K562 (cell line): ENCODE data around the gene PAN2. TPM values are rescaled to one million over a fixed set of nuclear protein-coding genes. Genes with fewer than 3 reads are reported as not detected.

Experiments used
- ADNP ChIP-seq: fragments of 200-800 bp; sonication (Bioruptor generic); IDR thresholded peaks from 2 replicates; pipeline ENCODE4 v1.6.1; 2016; ENCODE audit warnings: missing genetic modification characterization, missing compliant biosample characterization
- CREB1 ChIP-seq, 2 experiments: sonication (generic) in 1 of 2; formaldehyde crosslinking in 1 of 2; IDR thresholded peaks; 2 replicates each; pipeline versions ENCODE4 v1.6.1 to v1.8.0; 2012 to 2022; ENCODE audit warnings: inconsistent platforms in 1 of 2, mild to moderate bottlenecking in 1 of 2, missing genetic modification reagents in 1 of 2, moderate library complexity in 1 of 2
- HDAC2 ChIP-seq: fragments of 450-650 bp; IDR thresholded peaks from 2 replicates; pipeline ENCODE4 v1.6.1; 2016; ENCODE audit warnings: mild to moderate bottlenecking
- KAT8 ChIP-seq: fragments of 450-650 bp; IDR thresholded peaks from 2 replicates; pipeline ENCODE4 v1.6.1; 2016; ENCODE audit warnings: low read depth, mild to moderate bottlenecking
- MAFG ChIP-seq: fragments of 450-650 bp; conservative IDR thresholded peaks from 2 replicates; pipeline ENCODE4 v1.6.1; 2016; ENCODE audit warnings: missing genetic modification characterization, missing compliant biosample characterization
- MTF1 ChIP-seq: fragments of 250-450 bp; sonication (Bioruptor Pico); IDR thresholded peaks from 2 replicates; pipeline ENCODE4 v1.9.0; 2021; ENCODE audit warnings: moderate library complexity, mild to moderate bottlenecking, inconsistent platforms, borderline replicate concordance
- NFATC3 ChIP-seq: fragments of 450-650 bp; IDR thresholded peaks from 2 replicates; pipeline ENCODE4 v1.6.1; 2017; ENCODE audit warnings: mild to moderate bottlenecking
- RBM15 ChIP-seq: fragments of 200-400 bp; formaldehyde crosslinking; IDR thresholded peaks from 2 replicates; pipeline ENCODE4 v1.6.1; 2018; ENCODE audit warnings: mild to moderate bottlenecking, low read length, moderate library complexity; ENCODE audit not compliant: insufficient read depth
- SAFB2 ChIP-seq: fragments of 200-400 bp; formaldehyde crosslinking; IDR thresholded peaks from 2 replicates; pipeline ENCODE4 v1.6.1; 2018; ENCODE audit warnings: borderline replicate concordance, low read length, low read depth, moderate library complexity; ENCODE audit not compliant: severe bottlenecking
- SMC3 ChIP-seq: conservative IDR thresholded peaks from 2 replicates; pipeline ENCODE4 v1.6.1; 2011; ENCODE audit warnings: low read depth, low read length, improper control_type of control experiment; ENCODE audit not compliant: insufficient read depth
- TEAD1 ChIP-seq, 2 experiments: fragments of 450-650 bp in 1 of 2; sonication (generic) in 1 of 2; formaldehyde crosslinking; IDR thresholded peaks; 2 replicates each; pipeline versions ENCODE4 v1.4.0 to v1.8.0; 2020 to 2022; ENCODE audit warnings: mild to moderate bottlenecking in 2 of 2, missing genetic modification reagents in 1 of 2
- ZFPM2 ChIP-seq: fragments of 250-450 bp; sonication (Bioruptor Pico); IDR thresholded peaks from 2 replicates; pipeline ENCODE4 v1.5.1; 2022; ENCODE audit warnings: mild to moderate bottlenecking
- ZKSCAN1 ChIP-seq: fragments of 150-350 bp; IDR thresholded peaks from 2 replicates; pipeline ENCODE4 v1.6.1; 2016; ENCODE audit warnings: low read depth, low read length
- ZNF263 ChIP-seq: sonication (generic); formaldehyde crosslinking; IDR thresholded peaks from 2 replicates; pipeline ENCODE4 v1.8.0; 2022; ENCODE audit warnings: mild to moderate bottlenecking, missing genetic modification reagents, borderline replicate concordance
- polyA plus RNA-seq, 8 experiments: library from polyadenylated mRNA; depleted of rRNA in 4 of 8; stranded (reverse) in 5 of 8; unstranded in 3 of 8; fragments of >200 nt; fragmentation: Nextera tagmentation in 2 of 8; fragmentation: Illumina TruSeq in 1 of 8; extraction: Ambion mirVana in 2 of 8; extraction: Trizol in 1 of 8; gene quantifications; 2 replicates each; pipeline versions ENCODE4 v1.2.1 to v1.2.3, GENCODE V29; 2011 to 2014; ENCODE audit warnings: inconsistent platforms in 1 of 8, missing spikeins in 1 of 8
- total RNA-seq, 7 experiments: library from RNA; depleted of rRNA in 6 of 7; stranded (reverse); fragments of >200 nt in 6 of 7; fragmentation: Illumina TruSeq in 2 of 7; extraction: Trizol in 2 of 7; gene quantifications; 2 replicates each; pipeline versions ENCODE4 v1.2.1 to v1.2.3, GENCODE V29; 2011 to 2021; ENCODE audit warnings: low replicate concordance in 1 of 7
- TF ChIP-seq, protein P1 (sequence below): conservative IDR thresholded peaks from 2 replicates; pipeline ENCODE4 v1.6.1; 2011; ENCODE audit warnings: low read depth, mild to moderate bottlenecking, low read length; ENCODE audit not compliant: control insufficient read depth
- TF ChIP-seq, protein P2 (sequence below): fragments of 450-650 bp; IDR thresholded peaks from 2 replicates; pipeline ENCODE4 v1.6.1; 2017; ENCODE audit warnings: mild to moderate bottlenecking, moderate library complexity
- TF ChIP-seq, protein P3 (sequence below): fragments of 250-450 bp; sonication (Bioruptor Pico); IDR thresholded peaks from 2 replicates; pipeline ENCODE4 v1.4.0; 2020; ENCODE audit warnings: mild to moderate bottlenecking
- TF ChIP-seq, protein P4 (sequence below): sonication (generic); formaldehyde crosslinking; IDR thresholded peaks from 2 replicates; pipeline ENCODE4 v1.5.0; 2020; ENCODE audit warnings: missing genetic modification reagents
- TF ChIP-seq, protein P5 (sequence below): sonication (generic); formaldehyde crosslinking; IDR thresholded peaks from 2 replicates; pipeline ENCODE4 v1.8.0; 2022; ENCODE audit warnings: missing genetic modification reagents, mild to moderate bottlenecking, borderline replicate concordance

The PAN2 gene
- total and polyA plus RNA-seq, 9 of the 15 experiments (the other 6 are each of a cell fraction or from before 2014, with no cell fraction given), result 15.0 to 66.1 (median 25.9) TPM

DNA sequence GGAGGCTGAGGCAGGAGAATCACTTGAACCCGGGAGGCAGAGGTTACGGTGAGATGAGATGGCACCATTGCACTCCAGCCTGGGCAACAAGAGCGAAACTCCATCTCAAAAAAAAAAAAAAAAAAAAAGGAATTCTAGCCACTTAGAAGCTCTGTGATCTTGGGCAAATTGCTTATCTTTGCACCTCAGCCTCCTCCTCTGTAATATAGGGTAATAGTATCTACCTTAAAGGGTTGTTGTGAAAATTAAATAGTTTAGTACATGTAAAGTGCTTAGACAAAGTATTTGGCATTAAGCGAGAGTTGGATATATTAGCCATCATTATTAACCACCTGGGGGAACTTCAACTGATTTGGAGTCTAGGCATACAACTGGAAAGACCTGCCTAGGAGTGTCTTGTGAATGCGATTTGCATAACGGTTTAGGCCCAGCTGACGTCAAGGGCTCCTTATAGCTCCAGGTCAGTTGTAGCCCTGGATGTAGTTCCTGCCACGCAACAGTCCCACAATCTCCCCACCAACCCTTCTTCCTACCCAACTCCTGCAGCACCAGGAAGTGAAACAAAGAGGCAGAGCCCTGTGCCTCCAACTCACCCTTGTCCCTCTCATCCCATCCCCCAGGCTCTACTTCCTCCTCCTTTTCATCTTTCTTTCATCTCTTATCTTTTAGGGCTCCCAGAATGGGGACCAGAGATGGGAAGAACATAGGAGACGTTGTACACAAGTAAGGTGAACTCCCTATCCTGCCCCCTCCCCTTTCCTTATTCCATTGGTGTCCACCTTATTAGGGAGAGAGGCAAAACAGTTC lies 2.8 kb upstream of the PAN2 start (continued):
- TF ChIP-seq, protein P1, sequence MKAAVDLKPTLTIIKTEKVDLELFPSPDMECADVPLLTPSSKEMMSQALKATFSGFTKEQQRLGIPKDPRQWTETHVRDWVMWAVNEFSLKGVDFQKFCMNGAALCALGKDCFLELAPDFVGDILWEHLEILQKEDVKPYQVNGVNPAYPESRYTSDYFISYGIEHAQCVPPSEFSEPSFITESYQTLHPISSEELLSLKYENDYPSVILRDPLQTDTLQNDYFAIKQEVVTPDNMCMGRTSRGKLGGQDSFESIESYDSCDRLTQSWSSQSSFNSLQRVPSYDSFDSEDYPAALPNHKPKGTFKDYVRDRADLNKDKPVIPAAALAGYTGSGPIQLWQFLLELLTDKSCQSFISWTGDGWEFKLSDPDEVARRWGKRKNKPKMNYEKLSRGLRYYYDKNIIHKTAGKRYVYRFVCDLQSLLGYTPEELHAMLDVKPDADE, result no peak
- TF ChIP-seq, protein P2, sequence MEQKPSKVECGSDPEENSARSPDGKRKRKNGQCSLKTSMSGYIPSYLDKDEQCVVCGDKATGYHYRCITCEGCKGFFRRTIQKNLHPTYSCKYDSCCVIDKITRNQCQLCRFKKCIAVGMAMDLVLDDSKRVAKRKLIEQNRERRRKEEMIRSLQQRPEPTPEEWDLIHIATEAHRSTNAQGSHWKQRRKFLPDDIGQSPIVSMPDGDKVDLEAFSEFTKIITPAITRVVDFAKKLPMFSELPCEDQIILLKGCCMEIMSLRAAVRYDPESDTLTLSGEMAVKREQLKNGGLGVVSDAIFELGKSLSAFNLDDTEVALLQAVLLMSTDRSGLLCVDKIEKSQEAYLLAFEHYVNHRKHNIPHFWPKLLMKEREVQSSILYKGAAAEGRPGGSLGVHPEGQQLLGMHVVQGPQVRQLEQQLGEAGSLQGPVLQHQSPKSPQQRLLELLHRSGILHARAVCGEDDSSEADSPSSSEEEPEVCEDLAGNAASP, result no peak
- TF ChIP-seq ZNF263 (no peak), TEAD1 (CRISPR knock-in tag; IDR thresholded peaks at IDR 0.05) (peak; percentile 11 to 44; a peak in 1 of 4 replicates), ADNP (tag) (0 out of 2 replicates have a peak, but pooled peaks have one; percentile 17), NFATC3 (0 out of 2 replicates have a peak, but pooled peaks have one; percentile 72), MTF1 (CRISPR knock-in tag) (no peak), CREB1 (IDR thresholded peaks at IDR 0.05) (peak; percentile 53), CREB1 (CRISPR knock-in tag; IDR thresholded peaks at IDR 0.05) (peak; percentile 70), MAFG (tag) (no peak), SAFB2 (no peak), ZFPM2 (CRISPR knock-in tag) (no peak), KAT8 (no peak), RBM15 (no peak), ZKSCAN1 (no peak), HDAC2 (peak; percentile 67), SMC3 (no peak)
- TF ChIP-seq, protein P3, sequence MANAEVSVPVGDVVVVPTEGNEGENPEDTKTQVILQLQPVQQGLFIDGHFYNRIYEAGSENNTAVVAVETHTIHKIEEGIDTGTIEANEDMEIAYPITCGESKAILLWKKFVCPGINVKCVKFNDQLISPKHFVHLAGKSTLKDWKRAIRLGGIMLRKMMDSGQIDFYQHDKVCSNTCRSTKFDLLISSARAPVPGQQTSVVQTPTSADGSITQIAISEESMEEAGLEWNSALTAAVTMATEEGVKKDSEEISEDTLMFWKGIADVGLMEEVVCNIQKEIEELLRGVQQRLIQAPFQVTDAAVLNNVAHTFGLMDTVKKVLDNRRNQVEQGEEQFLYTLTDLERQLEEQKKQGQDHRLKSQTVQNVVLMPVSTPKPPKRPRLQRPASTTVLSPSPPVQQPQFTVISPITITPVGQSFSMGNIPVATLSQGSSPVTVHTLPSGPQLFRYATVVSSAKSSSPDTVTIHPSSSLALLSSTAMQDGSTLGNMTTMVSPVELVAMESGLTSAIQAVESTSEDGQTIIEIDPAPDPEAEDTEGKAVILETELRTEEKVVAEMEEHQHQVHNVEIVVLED (CRISPR knock-in tag), result no peak
- TF ChIP-seq, protein P4, sequence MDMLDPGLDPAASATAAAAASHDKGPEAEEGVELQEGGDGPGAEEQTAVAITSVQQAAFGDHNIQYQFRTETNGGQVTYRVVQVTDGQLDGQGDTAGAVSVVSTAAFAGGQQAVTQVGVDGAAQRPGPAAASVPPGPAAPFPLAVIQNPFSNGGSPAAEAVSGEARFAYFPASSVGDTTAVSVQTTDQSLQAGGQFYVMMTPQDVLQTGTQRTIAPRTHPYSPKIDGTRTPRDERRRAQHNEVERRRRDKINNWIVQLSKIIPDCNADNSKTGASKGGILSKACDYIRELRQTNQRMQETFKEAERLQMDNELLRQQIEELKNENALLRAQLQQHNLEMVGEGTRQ (CRISPR knock-in tag), result no peak
- TF ChIP-seq, protein P5, sequence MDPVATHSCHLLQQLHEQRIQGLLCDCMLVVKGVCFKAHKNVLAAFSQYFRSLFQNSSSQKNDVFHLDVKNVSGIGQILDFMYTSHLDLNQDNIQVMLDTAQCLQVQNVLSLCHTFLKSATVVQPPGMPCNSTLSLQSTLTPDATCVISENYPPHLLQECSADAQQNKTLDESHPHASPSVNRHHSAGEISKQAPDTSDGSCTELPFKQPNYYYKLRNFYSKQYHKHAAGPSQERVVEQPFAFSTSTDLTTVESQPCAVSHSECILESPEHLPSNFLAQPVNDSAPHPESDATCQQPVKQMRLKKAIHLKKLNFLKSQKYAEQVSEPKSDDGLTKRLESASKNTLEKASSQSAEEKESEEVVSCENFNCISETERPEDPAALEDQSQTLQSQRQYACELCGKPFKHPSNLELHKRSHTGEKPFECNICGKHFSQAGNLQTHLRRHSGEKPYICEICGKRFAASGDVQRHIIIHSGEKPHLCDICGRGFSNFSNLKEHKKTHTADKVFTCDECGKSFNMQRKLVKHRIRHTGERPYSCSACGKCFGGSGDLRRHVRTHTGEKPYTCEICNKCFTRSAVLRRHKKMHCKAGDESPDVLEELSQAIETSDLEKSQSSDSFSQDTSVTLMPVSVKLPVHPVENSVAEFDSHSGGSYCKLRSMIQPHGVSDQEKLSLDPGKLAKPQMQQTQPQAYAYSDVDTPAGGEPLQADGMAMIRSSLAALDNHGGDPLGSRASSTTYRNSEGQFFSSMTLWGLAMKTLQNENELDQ (CRISPR knock-in tag), result no peak
